Bone marrow (tissue), 2 donors: ENCODE results near the gene NBEAL1.
"Not testable (repeated sequence)": the region's sequence is repeated elsewhere in the genome, so short reads cannot be mapped to it uniquely, and the experiment has no call there.

Experiments used
- DNase-seq, 2 donors: peaks; one replicate each; lab custom pipeline; 2025; lab: John Stamatoyannopoulos, UW

The NBEAL1 gene

GRCh38 chr2:203229674-203230073 is 215.0 kb downstream of the NBEAL1 start:
- not testable (repeated sequence) for DNase-seq

DNA sequence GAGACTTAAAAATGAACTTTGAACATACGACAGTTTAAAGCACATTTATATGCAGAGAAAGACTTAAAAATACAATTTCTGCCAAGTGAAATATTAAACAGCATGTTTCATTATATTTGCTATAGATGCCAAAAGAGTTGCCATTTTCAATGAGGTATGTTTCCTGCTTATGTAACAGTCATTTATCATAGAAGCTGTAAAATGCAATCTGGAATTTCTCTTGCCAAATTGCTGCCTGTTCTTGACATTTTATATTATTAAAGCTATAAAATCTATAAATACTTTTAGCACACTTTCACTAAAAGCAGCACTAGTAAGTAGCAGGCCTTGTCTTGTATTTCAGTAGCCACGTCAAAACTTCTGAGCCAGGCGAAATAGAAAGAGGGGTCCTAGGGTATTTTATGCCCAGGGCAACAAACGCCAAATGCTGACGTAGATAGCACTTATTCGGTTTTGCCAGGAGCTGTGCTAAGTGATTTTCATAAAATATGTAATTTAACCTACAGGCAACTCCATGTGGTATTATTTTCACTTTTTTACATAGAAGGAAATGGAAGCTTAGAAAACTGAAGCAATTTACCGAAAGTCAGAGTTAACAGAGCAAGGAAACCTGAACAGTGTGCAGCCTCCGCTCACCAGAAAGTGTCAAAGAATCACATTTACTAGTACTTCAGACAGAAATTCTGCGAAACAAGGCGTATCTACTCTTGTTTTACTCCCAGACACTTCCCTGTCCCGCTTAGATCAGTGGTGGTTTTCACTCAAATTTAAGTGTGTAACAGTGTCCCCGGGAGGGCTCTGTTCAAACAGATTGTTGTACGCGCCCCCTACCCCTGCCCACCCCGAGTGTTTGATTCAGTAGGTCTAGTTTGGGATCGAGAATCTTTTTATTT is 222.9 kb downstream of the NBEAL1 start:
- DNase-seq = no peak

- DNase-seq = no peak
Observed at GRCh38 chr2:203238292-203238703, 223.6 kb downstream of the NBEAL1 start.

DNA sequence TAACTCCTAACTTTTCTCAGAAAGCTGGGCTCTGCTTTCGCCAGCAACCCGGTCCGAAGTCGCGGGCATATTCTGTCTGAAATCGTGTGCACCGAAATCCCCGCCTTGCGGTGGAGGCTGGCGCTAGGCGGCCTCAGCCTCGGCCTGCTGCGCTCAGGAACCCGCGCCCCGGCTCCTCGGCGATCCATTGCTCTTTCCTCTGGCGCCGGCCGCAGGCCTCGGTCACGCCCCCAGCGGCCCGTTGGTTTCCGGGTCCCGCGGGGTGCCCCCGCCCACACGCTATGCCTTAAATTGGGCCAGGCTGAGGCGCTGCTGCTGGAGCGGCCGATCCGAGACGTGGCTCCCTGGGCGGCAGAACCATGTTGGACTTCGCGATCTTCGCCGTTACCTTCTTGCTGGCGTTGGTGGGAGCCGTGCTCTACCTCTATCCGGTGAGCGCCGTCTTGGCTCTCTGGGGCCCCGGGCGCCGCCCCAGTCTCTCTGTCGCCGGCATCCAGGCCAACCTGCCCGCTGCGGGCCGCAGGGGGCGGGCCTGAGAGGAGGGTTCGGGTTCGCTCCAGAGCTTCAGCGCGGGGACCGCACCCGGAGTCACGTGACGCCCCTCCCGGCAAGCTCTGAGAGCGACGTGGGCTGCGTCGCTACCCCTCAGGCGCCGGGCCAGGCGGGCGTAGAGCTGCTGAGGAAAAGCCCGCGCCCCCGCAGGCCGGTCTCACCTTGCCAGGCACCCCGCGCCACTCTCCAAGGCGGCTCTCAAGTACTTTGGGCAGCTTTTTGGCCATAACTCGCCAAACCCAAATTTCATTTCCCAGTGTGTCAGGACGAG is 224.2 kb downstream of the NBEAL1 start, which contains the start of gene CYP20A1:
TSS of gene CYP20A1 (plus strand) at position 315 of the 823 bp plus-strand sequence. CDS start at position 360, 45 bp downstream.
- peak; percentile 89 to 90 for DNase-seq

DNA sequence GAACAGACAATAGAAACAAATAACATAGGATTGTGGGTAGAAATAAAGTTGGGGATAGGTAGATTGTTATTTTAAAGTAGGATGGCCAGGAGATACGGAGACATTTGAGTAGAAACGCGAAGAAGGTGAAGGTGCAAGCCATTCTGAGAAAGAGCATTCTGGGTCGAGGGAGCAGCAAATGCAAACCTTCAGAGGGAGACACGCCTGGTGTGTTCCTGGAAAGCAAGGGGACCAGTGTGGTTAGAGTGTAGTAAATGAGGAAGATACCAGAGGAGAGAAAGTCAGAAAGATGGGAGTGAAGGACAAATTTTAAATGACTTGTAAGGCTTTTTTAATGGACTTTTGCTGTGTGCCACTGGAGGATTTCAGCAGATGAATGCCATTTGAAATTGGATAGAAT is 225.8 kb downstream of the NBEAL1 start:
- no peak for DNase-seq

DNA sequence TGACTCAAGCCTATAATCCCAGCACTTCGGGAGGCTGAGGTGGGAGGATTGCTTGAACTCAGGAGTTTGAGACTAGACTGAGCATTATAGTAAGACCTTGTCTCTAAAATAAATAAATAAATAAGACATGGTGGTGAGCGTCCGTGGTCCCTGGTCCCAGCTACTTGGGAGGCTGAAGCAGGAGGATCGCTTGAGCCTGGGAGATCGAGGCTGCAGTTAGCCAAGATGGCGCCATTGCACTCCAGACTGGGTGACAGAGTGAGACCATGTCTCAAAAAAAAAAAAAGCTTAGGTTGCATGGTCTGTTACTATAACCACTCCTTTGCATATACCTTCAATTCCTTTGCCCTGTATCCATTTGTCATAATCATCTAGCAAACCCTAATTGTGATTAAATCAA is 227.8 kb downstream of the NBEAL1 start:
- no peak for DNase-seq

DNA sequence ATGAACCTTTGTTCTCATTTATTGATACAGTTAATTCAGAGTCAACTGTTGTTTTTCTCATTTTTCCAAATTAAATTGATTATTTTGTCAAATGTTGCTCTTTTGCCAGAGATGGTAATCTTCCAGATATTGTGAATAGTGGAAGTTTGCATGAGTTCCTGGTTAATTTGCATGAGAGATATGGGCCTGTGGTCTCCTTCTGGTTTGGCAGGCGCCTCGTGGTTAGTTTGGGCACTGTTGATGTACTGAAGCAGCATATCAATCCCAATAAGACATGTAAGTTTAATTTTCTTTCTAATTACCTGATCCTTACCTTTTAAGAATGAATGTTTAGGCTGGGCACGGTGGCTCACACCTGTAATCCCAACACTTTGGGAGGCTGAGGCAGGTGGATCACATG is 232.0 kb downstream of the NBEAL1 start:
- no peak for DNase-seq

- DNase-seq = no peak
Observed at GRCh38 chr2:203252818-203253217, 238.1 kb downstream of the NBEAL1 start.

GRCh38 chr2:203253422-203254095 is 238.9 kb downstream of the NBEAL1 start:
- DNase-seq = not testable (repeated sequence)

DNA sequence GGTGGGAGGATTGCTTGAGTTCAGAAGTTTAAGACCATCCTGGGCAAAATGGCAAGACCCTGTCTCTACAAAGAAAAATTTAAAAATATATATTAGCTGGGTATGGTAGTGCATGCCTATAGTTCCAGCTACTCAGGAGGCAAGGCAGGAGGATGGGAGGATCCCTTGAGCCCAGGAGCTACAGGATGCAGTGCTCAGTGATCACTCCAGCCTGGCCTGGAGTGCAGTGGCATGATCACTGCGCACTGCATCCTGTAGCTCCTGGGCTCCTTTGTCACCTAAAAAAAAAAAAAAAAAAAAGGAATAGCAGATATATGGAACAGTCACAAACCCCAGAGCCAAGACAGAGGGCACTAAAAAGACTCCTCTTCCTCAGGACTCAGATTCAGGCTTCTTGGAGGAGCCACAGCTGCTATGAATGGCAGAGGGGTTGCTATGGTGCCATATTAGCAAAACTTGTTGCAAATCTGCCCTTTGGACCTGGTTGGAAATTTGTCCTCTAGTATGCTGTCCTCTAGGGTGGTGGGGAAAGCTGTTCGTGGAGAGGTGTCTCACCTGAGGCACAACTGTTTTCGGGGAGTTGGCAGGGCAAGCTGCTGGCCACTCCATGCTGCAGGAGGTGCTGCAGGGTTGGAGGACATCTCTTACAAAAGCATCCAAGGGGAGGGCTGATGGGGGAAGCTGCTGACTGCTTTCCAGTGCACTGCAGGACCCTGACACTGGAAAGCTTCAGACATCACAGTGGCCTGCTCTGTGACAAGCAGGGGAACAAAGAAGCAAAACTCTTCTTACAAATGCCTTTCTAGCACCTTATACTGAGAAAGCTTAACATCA is 246.9 kb downstream of the NBEAL1 start:
- DNase-seq = no peak
